Rectal smooth muscle tissue (tissue), 1 donor: Measurements from ENCODE around the gene DRD4.
"Not testable (repeated sequence)": the region's sequence is repeated elsewhere in the genome, so short reads cannot be mapped to it uniquely, and the experiment has no call there.

Source experiments
- H3K27ac ChIP-seq: one replicate; pipeline ENCODE4 v1.7.0; 2013; ENCODE audit warnings: low read depth, low read length, inconsistent platforms
- H3K27me3 ChIP-seq: one replicate; pipeline ENCODE4 v1.7.0; 2013; ENCODE audit warnings: low read length; ENCODE audit not compliant: control insufficient read depth, insufficient read depth
- H3K36me3 ChIP-seq: one replicate; pipeline ENCODE4 v1.7.0; 2013; ENCODE audit warnings: low read length; ENCODE audit not compliant: control insufficient read depth, insufficient read depth
- H3K4me1 ChIP-seq: one replicate; pipeline ENCODE4 v1.7.0; 2013; ENCODE audit warnings: low read length; ENCODE audit not compliant: control insufficient read depth, insufficient read depth
- H3K4me3 ChIP-seq: one replicate; pipeline ENCODE4 v1.7.0; 2013; ENCODE audit warnings: low read length
- H3K9ac ChIP-seq: one replicate; pipeline ENCODE4 v1.7.0; 2013; ENCODE audit warnings: low read length

Gene DRD4

DNA sequence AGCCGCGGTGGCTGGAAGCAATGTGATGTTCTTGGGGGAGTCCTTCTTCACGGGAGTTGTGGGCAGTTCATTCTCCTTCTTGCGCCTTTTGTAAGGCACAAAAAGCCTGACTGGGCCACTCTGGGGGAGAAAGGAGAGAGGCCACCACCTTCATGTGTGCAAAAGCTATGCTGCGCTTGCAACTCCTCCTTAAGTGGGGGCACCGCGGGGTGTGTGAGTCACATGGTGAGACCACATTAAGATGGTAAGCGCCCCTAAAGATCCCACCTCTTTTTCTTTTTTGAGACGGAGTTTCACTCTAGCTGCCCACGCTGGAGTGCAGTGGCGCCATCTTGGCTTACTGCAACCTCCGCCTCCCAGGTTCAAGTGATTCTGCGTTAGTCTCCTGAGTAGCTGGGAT lies 43.9 kb downstream of the DRD4 start:
- Histone ChIP-seq H3K27me3 (no peaks in the 10 kb centered on the region), H3K9ac (no peak overlapping the region), H3K36me3 (peaks cover 13% of the 10 kb centered on the region), H3K4me3 (no peak overlapping the region), H3K27ac (no peak overlapping the region), H3K4me1 (no peaks in the 10 kb centered on the region)

DNA sequence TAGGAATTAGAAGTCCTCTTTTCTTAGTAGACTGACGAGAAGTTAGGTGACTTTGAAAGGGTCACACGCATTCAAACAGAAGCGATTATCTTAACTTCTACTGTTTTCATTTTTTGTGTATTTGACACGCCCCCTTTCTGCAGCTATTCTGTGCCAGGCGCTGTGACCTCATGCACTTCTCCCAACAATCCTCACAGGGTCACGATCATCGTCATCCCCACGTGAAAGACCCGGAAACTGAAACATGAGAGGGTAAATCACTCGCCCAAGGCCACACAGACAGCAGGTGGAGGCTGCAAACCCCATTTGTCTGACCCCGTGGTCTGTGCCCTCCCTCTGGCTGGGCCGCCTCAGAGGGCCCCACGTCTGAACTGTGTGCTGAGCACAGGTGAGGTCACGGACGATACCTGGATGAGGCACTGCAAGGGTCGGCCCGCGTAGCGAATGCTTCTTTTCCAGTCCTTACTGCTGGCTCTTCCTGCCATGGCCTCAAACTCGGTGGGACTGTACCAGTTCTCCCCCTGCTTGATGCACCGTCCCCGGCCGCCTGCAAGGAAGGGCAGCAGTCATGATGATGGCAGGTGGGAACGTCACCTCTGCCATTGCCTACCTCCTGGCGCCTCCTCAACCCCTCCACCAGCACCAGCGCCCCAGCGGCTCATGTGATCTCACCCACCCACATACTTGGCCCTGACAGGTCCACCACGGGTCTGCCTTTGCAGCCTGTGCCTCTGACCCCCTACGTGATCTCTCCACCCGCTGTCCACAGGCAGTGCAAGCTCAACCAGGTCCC lies 49.6 kb downstream of the DRD4 start:
- H3K27me3 ChIP-seq: no peaks in the 10 kb centered on the region
- H3K27ac ChIP-seq: no peak overlapping the region
- no peaks in the 10 kb centered on the region for H3K4me1 ChIP-seq
- no peak overlapping the region for H3K9ac ChIP-seq
- peaks cover 17% of the 10 kb centered on the region for H3K36me3 ChIP-seq
- H3K4me3 ChIP-seq: no peak overlapping the region

DNA sequence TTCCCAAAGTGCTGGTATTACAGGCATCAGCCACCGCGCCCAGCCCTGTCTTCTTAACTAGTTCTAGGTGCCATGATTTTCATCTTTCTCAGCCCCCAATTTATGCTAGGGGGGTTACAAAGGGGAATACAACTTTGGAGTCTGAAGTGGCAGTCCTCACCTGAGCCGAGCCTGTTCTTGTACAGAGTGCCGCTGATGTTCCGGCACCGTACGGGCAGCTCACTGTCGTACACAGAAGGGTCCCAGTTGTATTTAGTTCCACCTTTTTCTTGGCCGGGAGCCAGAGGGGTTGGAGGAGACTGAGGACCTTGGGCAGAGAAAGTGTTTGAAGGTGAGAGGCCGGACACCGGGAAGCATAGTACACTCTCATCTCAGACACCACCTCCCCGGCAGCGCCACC lies 50.7 kb downstream of the DRD4 start:
- no peak overlapping the region for H3K4me3 ChIP-seq
- peaks cover 17% of the 10 kb centered on the region for H3K36me3 ChIP-seq
- H3K27me3 ChIP-seq: no peaks in the 10 kb centered on the region
- H3K9ac ChIP-seq: no peak overlapping the region
- H3K4me1 ChIP-seq: no peaks in the 10 kb centered on the region
- H3K27ac ChIP-seq: no peak overlapping the region

DNA sequence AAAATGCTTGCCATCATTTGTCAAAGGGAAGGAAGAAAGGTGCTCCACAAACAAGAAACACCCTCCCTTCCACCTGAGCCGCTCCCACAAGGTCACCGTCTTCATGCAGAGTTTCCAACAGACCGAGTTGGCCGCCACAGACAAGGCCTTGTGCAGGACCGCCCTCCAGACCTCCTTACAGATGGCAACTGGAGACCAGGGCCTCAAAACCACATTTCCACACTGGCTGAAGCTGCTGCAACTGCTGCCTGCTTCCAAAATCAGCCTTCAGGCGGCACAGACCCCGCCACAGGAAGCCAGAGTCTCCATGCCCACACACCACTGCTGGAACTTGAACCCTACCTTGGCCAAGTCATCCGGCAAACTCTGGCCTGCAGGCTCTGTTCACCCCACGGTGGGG lies 51.6 kb downstream of the DRD4 start:
- no peaks in the 10 kb centered on the region for H3K27me3 ChIP-seq

DNA sequence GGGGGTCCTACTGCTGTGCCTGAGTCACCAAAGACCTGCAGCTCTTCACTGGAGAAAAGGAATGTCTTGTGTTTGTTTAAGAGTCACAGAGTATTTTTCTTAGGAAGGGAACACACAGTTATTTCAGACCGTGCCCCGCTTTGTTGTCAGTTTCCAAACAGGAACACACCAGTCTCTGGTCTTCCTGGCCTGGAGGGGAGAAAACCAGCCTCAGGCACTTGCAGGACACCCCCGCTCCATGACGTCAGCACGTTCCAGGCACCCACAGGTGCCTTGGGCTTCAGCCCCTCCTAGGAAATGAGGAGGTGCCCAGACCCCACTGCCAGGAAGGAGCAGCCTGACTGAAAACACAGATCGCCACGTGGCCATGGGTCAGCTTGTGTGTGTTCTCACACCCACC lies 52.6 kb downstream of the DRD4 start:
- no peaks in the 10 kb centered on the region for H3K27me3 ChIP-seq
- H3K4me1 ChIP-seq: no peaks in the 10 kb centered on the region
- H3K36me3 ChIP-seq: peaks cover 16% of the 10 kb centered on the region
- H3K9ac ChIP-seq: no peak overlapping the region
- no peak overlapping the region for H3K27ac ChIP-seq
- no peak overlapping the region for H3K4me3 ChIP-seq

More for the DNA sequence above, 51.6 kb downstream of the DRD4 start:
- no peaks in the 10 kb centered on the region for H3K4me1 ChIP-seq
- no peak overlapping the region for H3K4me3 ChIP-seq
- H3K9ac ChIP-seq: no peak overlapping the region
- peaks cover 17% of the 10 kb centered on the region for H3K36me3 ChIP-seq
- H3K27ac ChIP-seq: no peak overlapping the region

DNA sequence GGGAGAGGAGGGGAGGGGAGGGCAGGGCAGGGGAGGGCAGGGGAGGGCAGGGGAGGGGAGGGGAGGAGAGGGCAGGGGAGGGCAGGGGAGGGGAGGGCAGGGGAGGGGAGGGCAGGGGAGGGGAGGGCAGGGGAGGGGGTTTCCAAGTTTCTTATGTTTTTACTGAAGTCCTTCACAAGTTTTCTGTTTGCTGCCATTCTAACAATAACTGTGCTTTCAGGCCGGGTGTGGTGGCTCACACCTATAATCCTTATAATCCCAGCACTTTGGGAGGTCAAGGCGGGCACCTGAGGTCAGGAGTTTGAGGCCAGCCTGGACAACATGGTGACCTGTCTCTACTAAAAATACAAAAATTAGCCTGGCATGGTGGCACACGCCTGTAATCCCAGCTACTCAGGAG lies 53.2 kb downstream of the DRD4 start:
- H3K4me1 ChIP-seq, H3K27me3 ChIP-seq, H3K4me3 ChIP-seq, H3K27ac ChIP-seq, H3K9ac ChIP-seq: not testable (repeated sequence)
- H3K36me3 ChIP-seq: peaks cover 15% of the 10 kb centered on the region
